GM21423 (cell line): ENCODE data around the gene BEND4.

Experiments
- ATAC-seq: cut with Tn5 transposase; IDR thresholded peaks from one replicate; pipeline ENCODE4 v1.9.1; 2021; ENCODE audit warnings: mild to moderate bottlenecking, moderate library complexity; ENCODE audit not compliant: unreplicated experiment

BEND4 gene

DNA sequence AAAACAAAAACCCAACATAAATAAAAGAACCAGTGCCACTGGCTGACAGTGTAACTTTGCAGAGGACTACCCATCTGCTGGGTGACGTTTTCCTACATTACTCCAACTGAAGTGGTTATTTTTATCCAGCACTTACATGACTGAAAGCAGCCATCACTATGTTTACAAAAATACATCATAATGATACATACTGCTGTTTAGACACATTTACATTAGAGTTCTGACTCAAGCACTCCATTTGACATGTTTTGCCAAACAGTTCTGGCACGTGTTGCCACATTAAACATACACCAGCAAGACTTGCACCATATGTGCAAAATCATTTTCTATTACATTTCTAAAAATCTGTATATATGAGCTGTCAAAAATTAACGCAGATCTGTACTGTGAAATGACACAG, 39.6 kb downstream of the BEND4 start:
- ATAC-seq, result no peak

DNA sequence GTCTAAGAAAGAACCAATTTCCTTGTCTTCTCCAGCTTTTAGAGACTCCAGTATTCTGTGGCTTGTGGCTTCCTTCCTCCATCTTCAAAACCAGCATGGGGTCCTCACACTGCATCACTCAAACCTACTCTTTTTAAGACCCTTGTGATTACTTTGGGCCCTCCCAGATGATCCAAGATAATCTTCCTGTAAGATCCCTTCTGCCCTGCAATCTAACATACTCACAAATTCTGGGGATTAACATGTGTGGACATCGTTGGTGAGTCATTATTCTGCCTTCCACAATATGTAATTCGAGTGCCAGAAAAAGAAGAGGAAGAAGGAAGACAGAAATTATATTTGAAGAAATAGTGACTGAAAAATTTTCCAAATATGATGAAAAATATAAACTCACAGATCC, 47.9 kb downstream of the BEND4 start:
- ATAC-seq, result no peak

DNA sequence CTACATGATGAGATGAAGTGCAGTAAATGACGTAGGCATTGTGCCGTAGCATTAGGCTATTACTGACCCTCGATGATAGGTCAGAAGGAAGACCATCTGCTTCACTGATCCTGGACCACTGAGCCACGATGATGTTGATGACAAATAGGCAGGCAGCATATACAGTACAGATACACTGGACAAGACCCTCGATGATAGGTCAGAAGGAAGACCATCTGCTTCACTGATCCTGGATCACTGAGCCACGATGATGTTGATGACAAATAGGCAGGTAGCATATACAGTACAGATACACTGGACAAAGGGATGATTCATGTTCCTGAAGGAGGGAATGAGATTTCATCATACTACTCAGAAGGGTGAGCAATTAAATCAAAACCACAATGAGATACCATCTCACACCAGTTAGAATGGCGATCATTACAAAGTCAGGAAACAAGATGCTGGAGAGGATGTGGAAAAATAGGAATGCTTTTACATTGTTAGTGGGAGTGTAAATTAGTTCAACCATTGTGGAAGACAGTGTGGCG, 50.9 kb downstream of the BEND4 start:
- ATAC-seq, result no peak

DNA sequence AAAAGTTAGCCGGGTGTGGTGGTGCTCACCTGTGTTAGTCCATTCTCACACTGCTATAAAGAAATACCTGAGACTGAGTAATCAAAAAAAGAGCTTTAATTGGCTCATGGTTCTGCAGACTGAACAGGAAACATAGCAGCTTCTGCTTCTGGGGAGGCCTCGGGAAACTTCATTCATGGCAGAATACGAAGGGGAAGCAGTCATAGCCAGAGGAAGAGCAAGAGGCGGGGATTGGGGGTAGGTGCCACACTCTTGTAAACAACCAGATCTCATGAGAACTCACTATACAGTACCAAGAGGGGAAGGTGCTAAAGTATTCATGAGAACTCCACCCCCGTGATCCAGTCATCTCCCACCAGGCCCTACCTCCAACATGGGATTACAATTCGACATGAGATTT, 64.1 kb downstream of the BEND4 start:
- ATAC-seq, result no peak

DNA sequence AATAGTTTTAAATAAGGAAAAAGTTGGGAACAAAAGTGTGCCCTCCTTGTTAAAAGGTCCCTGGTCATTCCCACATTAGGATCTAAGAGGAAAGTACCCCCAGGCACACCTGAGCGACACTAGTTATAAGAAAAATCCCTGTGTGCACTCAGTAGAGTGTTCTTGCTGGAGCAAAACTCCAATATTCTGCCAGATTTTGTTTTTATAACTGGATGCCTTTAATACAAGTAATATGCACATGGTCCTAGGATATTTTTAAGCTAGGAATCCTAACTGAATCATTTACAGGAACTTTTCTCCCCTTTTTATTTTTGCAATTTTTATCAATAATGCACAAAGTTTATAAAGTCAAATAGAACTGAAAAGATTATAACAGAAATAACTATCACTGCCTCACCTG, 68.6 kb downstream of the BEND4 start:
- ATAC-seq, result no peak

DNA sequence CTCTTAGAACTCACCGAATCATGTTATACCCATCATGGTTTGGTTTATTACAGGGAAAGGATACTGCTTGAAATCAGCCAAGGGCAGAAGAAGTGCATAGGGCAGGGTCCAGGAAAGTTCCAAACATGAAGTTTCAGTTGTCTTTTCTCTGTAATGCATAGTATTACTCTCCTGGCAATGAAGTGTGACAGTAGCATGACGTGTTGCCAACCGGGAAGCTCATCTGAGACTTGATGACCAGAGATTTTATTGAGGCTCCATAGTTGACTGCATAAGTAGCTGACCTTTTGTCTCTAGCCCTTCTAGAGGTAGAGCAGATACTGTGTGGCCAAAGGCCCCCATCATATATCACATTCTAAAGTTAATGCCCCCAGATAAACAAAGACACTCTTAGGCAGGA, 72.1 kb downstream of the BEND4 start:
- ATAC-seq, result no peak

DNA sequence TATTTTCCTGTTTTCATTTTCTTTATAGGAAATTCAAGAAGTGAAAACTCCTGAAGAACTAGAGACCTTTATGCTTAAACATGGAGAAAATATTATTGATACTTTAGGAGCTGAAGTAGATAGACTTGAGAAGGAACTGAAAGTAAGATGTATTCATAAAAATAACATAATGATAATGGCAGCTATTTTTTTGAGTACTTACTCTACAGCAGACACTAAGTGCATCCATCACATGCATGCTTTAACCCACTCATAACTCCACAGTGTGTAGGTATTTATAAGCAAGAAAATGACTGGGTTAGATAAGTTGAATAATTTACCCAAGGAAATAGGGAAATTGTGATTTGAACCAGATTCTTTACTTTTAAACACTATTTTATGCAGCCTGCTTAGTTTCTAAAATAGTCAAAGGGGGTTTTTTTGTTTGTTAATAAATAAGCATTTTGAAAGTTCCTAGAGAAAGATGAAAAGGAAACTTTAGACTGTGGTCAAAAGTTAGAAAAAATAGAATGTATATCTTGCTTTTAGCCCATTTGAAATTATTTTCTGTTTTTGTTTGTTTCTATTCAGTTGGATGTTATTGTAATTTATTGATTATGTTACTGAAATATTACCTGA, 74.2 kb downstream of the BEND4 start:
- peak; percentile 87 for ATAC-seq

DNA sequence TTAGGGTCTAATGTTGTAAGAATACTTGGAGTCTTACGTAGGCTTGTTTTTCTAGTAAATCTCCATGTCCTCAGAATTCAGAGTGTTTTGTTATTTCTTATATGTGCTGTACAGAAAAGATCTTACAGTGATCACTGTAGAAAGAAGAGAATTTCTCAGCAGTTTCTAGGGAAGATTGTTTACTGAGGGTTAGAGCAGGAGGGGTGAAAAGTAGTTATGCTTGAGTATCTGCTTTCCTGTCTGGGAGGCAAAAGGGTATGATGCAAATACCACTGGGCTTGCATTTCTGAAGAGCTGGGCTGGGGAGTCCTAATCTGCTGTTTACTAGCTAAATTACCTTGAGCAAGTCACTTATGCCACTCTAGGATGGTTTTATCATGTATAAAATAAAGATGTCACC, 78.2 kb downstream of the BEND4 start:
- no peak for ATAC-seq

DNA sequence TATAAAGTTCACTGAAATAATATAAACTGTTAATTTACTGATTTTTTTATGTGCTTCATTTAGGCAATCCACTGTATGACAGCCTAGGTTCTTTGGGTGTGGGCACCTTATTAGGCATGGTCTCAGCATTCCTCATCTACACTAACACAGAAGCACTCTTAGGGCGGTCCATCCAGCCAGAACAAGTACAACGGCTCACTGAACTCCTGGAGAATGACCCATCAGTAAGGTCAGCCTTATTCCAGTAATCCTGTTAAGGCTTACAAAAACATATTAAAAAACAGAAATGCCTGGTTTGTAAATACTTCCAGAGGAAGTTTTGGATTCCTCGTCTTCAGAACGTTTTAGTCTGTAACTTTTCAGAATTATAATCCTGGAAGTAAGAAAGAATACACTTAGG, 82.0 kb downstream of the BEND4 start:
- ATAC-seq, result no peak

DNA sequence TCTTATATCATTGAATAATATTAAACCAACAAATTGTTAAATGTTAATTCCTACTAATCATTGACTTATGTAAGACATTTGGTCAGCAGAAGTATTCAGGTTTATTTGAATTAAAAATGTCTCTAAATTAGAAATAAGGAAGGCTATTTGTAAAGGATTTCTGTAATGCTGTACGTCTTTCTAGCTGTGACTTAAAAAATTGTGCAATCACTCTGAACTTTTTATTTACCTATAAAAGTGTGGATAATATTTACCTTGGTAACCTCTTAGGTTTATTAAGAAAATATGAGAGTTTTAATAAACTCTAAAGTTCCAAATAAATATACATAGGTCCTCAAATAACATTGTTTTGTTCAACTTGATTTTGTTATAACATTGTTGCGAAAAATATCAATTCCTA, 85.2 kb downstream of the BEND4 start:
- no peak for ATAC-seq

DNA sequence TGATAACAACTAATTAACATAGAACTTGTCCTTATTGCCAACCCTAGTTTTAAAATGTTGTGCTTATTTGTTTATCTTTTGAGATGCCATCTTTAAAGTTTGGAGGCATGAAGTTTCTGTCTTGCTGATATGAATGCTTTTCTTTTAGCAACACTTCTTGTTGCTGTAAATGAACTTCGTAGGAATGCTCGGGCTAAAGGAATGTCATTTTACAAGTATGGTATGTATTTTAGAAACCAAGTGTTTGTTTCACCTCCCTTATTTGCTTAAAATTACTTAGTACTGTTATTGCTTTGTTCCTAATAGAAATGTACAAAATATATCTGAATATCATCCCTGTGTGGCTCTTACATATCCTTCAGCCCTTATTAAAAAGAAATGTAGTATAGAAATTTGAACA, 86.1 kb downstream of the BEND4 start:
- no peak for ATAC-seq
